Activated CD4-positive, alpha-beta T cell treated with anti-CD3 and anti-CD28 coated beads, Interleukin-2, amount 50 U/mL, for 48 hours (primary cell): ENCODE results near the gene PAX5.

ENCODE experiments used
- DNase-seq, 2 experiments: peaks; one replicate each; pipeline ENCODE4 v3.0.0-alpha.2; 2020

PAX5 gene

GRCh38 chr9:36823934-36824333 is 210.1 kb downstream of the PAX5 start:
- DNase-seq, result no peak

- DNase-seq, result no peak
These were observed 210.6 kb downstream of the PAX5 start for GRCh38 chr9:36823466-36823865.

- no peak for DNase-seq
These were observed 211.9 kb downstream of the PAX5 start for GRCh38 chr9:36822201-36822600.

- DNase-seq, result no peak
These were observed 213.6 kb downstream of the PAX5 start for GRCh38 chr9:36820392-36820861.

GRCh38 chr9:36818965-36819870 is 214.8 kb downstream of the PAX5 start:
- DNase-seq, result no peak

- no peak for DNase-seq
These were observed 215.7 kb downstream of the PAX5 start for GRCh38 chr9:36818242-36818938.

GRCh38 chr9:36817160-36817834 is 216.8 kb downstream of the PAX5 start:
- DNase-seq, result no peak

- no peak for DNase-seq
These were observed 217.7 kb downstream of the PAX5 start for GRCh38 chr9:36816371-36816770.

GRCh38 chr9:36815566-36816348 is 218.3 kb downstream of the PAX5 start:
- DNase-seq, result no peak

- no peak for DNase-seq
These were observed 219.0 kb downstream of the PAX5 start for GRCh38 chr9:36815023-36815422.

- DNase-seq, result no peak
These were observed 220.9 kb downstream of the PAX5 start for GRCh38 chr9:36813154-36813553.

GRCh38 chr9:36812556-36812955 is 221.5 kb downstream of the PAX5 start:
- DNase-seq, result no peak

GRCh38 chr9:36808251-36808650 is 225.8 kb downstream of the PAX5 start:
- no peak for DNase-seq

- DNase-seq, result no peak
These were observed 230.1 kb downstream of the PAX5 start for GRCh38 chr9:36803961-36804360.

GRCh38 chr9:36802201-36802920 is 231.7 kb downstream of the PAX5 start:
- DNase-seq, result no peak

- DNase-seq, result no peak
These were observed 233.6 kb downstream of the PAX5 start for GRCh38 chr9:36800455-36800854.

GRCh38 chr9:36798350-36799065 is 235.6 kb downstream of the PAX5 start:
- no peak for DNase-seq

- no peak for DNase-seq
These were observed 236.4 kb downstream of the PAX5 start for GRCh38 chr9:36797471-36798220.

- DNase-seq, result no peak
These were observed 237.2 kb downstream of the PAX5 start for GRCh38 chr9:36796671-36797419.

- no peak for DNase-seq
These were observed 239.6 kb downstream of the PAX5 start for GRCh38 chr9:36794461-36794860.
